EL (cell line): ENCODE results near the gene ASXL1.

Experiments
- DNase-seq: peaks from one replicate; pipeline ENCODE4 v3.0.0-alpha.2; 2016

ASXL1 gene

DNA sequence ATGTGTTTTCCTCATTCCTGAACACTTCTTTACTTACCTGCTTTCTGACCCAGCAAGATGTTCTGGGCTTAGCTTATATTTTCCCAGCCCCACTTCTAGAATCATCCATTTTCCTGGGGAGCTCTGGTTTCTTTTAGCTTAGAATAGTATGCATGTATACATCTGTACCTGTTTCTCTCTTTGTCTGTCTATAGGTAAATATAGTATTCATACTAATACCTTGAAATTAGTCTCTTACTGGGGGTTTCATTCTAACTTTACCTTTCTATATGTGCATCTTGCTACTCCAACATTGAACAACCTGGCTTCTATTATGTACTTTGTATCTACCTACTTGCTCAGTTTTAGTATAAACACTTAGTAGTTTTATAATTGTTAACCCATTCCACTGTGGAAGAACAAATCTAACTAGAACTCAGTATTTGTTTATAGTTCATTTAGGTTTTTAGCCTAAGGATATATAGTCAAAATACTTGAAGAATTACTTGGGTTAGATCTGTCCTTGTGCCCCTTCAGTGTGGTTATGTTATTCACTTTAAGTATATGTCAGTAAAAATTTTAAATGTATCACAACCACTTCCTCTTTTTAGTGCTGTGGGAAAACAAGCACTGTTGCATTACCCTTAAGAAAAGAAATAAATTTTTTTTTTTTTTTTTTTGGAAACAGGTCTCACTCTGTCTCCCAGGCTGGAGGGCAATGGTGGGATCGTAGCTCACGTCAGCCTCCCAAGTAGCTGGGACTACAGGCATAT lies 54.0 kb downstream of the ASXL1 start:
- peak; percentile 22 for DNase-seq

DNA sequence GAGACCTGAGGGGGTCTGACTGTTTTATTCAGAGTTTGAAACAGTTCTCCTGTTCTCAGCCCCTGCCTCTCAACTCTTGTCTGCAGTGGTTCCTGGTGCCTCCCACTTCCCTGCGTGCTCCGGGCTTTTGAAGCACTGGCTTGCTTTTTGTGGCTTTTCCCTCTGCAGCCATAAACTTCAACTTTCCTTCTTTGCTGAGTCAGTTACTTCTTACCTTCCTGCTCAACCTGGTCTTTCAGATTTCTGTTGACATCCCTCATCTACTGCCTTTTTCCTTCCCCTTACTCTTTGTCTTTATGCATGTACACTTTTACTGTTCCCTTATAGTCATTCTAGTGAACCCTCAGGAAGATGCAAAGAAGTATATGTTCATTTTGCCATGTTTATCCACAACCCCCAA lies 57.4 kb downstream of the ASXL1 start:
- no peak for DNase-seq

DNA sequence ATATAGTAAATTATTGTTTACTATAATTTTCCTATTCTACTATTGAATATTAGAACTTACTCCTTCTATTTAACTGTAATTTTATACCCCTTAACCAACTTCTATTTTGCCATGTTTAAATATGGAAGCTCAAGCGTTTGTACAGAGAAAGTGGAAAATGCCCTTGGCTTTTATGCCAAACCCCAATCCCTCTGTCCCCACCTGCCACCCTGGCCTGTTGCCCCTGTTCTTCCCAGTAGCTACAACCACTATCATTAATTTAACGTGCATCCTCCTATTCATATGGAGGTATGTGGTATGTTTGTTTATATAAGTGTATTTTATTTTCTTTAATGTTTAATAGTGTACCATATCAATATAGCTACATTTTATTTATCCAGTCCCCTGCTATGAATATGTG lies 58.1 kb downstream of the ASXL1 start:
- DNase-seq = no peak

DNA sequence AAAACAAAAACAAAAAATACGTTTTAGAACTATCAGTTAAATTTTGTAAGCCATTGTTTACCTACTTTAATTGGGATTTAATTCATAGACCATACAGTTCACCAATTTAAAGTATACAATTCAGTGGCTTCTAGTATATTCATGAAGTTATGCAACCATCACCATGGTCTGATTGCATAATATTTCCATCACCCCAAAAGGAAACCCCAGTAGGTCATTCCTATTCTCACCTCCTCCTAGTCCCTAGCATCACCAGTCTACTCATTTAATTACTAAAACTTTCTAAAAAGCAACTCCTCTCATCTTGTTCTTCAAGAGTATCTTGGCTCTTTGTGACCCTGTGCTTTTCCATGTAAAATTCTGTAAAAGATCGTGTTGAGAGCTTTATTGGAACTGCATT lies 60.2 kb downstream of the ASXL1 start:
- no peak for DNase-seq

DNA sequence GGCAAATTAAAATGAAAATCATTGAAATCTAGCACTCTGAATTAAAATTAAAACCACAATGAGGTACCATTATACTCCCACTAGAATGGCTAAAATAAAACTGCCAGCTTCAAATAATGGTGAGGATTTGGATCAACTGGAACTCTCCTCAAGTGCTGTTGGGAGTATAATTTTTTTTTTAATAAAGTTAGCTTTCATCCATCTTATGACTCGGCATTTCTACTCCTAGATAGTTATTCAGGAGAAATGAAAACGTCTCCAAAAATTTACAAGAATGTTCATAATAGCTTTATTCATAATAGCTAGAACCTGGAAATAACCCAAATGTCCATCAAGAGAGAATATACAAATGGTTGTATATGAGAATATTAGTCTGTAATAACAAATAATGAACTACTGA lies 63.2 kb downstream of the ASXL1 start:
- no peak for DNase-seq

DNA sequence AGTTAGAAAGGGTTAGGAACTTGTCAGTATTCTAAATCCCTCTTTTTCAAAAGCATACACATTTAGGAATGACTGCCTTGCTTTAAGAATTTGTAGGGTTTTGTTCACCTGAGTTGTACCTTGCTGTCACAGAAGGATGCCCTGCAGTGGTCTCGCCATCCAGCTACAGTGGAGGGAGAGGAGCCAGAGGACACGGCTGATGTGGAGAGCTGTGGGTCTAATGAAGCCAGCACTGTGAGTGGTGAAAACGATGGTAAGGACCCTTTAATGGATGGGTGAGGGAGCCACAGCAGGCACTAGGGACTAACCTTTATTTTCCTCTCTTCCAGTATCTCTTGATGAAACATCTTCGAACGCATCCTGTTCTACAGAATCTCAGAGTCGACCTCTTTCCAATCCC lies 69.9 kb downstream of the ASXL1 start:
- DNase-seq = no peak

DNA sequence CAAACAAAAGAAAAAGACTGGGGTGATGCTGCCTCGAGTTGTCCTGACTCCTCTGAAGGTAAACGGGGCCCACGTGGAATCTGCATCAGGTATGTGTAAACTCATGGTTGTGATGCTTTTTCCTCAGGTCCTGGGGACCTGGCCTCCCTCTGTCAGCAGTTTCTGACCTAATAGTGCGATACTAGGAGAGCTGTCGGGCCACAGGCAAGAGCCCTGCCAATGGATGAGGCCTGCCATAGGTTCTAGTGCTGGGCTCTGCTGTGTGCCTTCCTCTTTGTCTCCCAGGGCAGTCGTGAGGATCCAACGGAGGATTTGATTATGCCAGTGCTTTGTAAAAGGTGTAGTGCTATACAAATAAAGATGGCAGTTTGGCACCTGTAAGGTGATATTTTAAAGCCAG lies 71.2 kb downstream of the ASXL1 start:
- no peak for DNase-seq

DNA sequence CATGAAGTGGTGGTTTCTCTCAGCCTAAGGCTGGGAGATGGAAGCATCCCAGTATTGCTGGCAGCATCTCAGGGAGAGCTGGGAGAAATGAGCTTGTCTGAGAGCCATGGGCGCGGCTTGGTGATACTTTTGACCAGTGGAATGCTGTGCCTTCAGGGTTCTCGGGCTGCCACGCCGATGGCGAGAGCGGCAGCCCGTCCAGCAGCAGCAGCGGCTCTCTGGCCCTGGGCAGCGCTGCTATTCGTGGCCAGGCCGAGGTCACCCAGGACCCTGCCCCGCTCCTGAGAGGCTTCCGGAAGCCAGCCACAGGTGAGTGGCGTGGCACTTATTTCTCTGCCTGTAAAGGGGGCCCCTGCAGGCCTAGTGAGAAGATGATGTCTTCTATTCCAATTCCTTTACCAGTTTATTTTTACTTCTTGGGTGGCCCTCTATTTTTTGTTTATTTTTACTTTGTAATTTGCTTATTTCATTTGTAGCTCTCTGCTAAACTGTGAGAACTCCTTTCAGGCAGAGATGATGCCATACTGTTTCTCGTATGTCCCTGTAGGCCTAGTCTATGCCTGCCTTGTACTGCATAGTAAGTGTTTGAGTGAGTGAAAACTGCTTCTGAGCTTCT lies 71.7 kb downstream of the ASXL1 start:
- no peak for DNase-seq

DNA sequence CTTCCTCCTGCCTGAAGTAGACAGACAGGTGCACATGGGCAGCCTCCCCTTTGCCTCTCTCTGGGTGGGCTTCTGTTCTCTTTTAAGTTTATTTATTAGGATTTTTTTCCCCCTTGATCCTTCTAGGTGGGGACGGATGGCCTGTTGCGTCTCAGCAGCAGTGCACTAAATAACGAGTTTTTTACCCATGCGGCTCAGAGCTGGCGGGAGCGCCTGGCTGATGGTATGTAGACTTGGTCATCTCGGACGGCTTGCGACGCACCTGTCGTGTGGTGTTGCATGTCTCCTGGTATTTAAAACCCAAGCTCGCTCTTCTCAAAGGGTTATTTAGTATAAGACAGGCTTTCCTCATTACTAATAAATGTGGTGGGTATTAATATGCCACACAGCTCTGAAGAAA lies 73.3 kb downstream of the ASXL1 start:
- no peak for DNase-seq

DNA sequence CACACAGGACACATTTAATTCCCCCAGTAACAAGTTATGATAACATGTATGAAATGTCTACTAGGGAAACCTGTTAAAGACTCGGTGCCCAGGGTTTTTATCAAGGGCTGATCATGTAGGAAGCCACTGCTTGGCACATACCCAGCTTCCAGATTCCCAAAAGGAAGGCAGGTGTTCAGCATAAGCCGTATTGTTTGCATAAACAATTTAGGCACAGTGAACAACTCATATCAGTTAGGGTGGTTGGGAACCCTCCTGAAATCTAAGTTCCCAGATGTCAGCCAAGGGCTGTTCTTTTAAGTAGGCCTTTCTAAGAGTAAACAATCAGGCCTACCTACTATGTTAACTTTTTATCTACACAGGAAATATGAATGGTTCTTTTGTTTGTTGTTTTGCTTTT lies 74.1 kb downstream of the ASXL1 start:
- no peak for DNase-seq

DNA sequence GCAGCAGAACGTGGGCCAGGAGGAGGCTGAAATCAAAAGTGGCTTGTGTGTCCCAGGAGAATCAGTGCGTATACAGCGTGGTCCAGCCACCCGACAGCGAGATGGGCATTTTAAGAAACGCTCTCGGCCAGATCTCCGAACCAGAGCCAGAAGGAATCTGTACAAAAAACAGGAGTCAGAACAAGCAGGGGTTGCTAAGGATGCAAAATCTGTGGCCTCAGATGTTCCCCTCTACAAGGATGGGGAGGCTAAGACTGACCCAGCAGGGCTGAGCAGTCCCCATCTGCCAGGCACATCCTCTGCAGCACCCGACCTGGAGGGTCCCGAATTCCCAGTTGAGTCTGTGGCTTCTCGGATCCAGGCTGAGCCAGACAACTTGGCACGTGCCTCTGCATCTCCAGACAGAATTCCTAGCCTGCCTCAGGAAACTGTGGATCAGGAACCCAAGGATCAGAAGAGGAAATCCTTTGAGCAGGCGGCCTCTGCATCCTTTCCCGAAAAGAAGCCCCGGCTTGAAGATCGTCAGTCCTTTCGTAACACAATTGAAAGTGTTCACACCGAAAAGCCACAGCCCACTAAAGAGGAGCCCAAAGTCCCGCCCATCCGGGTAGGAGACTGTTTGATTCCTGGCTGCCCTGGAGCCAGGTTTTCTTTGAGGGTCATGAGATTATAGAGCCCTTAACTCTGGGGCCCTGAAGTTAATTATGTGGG lies 75.3 kb downstream of the ASXL1 start:
- DNase-seq = no peak

DNA sequence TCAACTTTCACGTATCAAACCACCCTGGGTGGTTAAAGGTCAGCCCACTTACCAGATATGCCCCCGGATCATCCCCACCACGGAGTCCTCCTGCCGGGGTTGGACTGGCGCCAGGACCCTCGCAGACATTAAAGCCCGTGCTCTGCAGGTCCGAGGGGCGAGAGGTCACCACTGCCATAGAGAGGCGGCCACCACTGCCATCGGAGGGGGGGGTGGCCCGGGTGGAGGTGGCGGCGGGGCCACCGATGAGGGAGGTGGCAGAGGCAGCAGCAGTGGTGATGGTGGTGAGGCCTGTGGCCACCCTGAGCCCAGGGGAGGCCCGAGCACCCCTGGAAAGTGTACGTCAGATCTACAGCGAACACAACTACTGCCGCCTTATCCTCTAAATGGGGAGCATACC lies 76.3 kb downstream of the ASXL1 start:
- DNase-seq = no peak

DNA sequence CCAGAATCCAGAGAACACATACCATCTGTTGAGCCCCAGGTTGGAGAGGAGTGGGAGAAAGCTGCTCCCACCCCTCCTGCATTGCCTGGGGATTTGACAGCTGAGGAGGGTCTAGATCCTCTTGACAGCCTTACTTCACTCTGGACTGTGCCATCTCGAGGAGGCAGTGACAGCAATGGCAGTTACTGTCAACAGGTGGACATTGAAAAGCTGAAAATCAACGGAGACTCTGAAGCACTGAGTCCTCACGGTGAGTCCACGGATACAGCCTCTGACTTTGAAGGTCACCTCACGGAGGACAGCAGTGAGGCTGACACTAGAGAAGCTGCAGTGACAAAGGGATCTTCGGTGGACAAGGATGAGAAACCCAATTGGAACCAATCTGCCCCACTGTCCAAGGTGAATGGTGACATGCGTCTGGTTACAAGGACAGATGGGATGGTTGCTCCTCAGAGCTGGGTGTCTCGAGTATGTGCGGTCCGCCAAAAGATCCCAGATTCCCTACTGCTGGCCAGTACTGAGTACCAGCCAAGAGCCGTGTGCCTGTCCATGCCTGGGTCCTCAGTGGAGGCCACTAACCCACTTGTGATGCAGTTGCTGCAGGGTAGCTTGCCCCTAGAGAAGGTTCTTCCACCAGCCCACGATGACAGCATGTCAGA lies 77.4 kb downstream of the ASXL1 start:
- no peak for DNase-seq

DNA sequence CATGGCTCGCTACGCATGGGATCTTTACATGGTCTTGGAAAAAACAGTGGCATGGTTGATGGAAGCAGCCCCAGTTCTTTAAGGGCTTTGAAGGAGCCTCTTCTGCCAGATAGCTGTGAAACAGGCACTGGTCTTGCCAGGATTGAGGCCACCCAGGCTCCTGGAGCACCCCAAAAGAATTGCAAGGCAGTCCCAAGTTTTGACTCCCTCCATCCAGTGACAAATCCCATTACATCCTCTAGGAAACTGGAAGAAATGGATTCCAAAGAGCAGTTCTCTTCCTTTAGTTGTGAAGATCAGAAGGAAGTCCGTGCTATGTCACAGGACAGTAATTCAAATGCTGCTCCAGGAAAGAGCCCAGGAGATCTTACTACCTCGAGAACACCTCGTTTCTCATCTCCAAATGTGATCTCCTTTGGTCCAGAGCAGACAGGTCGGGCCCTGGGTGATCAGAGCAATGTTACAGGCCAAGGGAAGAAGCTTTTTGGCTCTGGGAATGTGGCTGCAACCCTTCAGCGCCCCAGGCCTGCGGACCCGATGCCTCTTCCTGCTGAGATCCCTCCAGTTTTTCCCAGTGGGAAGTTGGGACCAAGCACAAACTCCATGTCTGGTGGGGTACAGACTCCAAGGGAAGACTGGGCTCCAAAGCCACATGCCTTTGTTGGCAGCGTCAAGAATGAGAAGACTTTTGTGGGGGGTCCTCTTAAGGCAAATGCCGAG lies 78.2 kb downstream of the ASXL1 start:
- no peak for DNase-seq

DNA sequence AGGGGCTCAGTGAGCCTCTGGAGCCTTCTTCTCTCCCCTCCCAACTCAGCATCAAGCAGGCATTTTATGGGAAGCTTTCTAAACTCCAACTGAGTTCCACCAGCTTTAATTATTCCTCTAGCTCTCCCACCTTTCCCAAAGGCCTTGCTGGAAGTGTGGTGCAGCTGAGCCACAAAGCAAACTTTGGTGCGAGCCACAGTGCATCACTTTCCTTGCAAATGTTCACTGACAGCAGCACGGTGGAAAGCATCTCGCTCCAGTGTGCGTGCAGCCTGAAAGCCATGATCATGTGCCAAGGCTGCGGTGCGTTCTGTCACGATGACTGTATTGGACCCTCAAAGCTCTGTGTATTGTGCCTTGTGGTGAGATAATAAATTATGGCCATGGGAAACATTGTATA lies 78.8 kb downstream of the ASXL1 start:
- DNase-seq = no peak

DNA sequence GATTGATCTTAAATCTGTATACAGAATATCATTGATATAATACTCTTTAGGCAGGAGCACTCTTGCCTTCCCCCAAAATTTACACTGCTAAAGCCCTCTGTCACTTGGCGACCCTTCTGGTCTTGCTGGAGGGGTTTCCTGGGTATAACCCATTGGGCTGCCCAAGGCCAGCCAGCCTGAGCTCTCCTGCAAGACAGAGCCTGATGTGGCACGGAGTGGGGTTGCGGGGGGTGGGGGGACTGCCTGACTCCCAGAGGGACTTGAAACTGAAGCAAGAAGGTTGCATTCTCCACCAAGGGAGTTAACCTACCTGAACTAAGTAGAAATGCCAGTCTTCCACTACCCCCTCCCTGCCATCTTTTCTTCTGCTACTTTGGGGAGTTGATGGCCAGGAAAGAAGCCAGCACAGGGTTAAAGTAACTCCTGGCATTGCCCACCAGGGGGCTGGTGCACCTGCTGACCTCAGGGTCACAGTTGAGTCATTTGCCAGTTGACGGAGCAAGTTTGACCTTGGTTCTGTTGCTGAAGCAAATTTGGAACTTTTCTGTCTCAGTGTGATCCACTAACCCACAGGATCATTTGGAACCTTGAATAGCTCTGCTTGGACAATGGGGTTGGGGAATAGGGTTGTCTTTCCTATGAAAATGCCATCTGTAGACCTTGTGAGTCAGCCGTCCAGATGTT lies 79.4 kb downstream of the ASXL1 start:
- no peak for DNase-seq

DNA sequence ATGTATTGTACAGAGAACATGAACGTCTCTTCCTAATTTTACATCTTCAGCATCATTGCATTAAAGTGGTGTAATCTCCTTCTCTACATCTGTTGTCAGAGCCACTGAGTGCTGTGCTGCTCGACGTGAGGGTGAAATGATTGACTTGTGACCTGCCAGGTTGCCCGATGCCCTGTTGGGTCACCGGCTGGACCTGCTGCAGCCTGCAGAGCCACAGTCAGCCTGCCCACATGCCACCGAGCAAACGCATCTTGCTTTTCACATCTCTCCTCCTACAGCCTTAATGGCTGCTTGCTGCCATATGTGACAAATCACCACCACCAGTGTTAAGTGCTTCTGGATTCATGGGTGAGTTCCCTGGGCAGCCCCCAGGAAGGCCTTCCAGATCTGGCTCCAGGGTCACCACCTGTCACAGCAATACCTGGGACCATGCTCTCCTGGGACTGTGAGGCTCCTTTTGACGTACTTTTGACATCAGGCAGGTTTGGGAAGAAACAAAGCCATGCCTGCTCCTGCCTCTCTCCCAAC lies 80.3 kb downstream of the ASXL1 start:
- no peak for DNase-seq

DNA sequence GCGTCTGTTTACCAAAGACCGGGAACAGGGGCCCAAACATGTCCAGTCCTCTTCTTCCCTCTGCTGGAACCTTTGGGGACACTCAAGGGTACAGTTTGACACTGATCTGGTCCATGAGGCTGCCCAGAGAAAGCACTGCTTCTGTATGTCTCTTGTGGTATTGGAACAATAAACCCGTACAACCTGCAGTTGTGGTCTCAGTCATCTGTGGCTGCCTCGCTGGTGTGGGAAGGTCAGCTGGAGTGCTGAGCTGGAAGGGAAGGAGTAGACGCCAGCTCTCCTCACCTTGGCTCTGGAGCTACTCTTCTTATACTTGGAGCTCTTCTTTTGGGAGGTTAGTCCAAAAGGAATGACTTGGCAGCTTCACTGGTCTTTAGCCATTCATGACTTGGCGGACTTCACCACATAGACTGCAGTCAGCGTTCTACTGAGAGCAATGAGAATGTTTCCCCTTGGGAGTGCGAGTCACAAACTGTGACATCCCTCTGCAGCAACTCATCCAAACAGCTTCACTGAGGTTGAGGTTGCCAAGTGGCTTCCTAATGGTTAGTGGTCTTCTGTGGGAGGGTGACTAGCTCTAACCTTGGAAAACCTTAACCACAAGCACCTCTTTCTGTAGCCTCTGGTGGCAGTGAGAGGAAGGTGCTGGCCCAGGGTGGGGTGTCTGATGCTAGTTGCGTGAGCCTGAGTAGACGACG lies 81.2 kb downstream of the ASXL1 start:
- DNase-seq = peak; percentile 57

DNA sequence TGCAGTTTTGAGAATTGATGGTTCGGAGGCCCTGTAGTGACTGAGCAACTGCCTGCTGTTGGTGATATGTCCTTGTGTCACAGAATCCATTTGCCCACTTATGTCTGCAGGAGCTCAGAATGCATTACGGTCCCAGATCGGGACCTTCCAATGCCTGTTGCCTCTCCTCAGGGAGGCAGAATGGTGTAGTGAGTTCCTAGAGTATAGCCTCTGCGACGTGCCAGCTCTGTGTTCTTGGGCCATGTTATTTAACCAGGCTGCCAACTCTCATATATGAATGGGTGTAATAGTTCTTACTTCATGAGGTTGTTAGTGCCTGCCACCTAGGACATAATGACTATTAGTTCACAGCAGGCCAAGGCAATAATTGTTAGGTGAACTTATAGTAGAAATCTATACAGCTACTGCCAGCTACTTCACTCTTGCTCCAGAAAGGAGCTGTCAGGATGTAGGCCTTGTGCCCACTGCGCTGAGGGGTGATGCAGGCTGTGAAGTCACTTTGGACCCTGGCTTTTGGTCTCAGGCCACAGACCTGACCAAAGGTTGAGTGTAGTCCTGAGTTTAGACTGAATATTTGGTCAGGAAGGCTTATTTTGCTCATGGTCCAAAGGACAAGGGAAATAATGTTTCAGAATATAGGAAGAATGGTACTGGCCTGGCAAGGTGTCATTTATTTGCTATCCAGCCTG lies 82.1 kb downstream of the ASXL1 start:
- no peak for DNase-seq

DNA sequence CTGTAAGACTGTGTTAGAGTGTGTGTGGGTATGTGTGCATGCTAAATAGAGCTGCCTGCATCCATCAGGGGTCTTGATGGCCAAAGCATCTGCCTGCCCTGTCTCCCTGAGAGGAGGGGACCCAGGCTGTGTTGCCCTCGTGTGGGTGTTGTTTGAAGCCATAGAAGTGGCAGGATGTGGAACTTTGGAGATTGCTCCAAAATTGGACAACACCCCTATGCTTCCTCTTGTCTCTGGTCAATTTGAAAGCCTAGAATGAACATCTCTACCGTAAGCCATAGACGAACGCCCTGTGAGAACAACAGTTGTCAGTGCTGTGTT lies 82.6 kb downstream of the ASXL1 start:
- no peak for DNase-seq

DNA sequence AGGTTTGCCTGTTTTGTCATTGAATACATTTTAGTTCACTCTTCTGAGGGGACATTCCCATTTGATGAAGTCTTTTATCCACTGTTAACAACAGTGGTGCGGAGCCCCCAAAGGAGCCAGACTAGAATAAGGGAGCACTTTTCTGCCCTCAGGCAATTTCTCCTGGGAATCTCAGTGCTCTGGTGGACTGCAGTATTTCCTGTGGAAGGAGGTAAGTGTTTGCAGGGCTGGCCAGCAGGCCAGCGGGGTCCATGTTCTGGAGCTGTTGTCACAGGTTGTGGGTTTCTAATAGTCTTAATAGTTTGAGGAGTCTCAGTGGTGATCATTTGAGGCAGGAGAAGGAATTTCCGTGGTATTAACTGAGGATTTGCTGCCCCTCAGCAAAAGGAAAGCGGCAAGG lies 83.5 kb downstream of the ASXL1 start:
- no peak for DNase-seq
